Measurements from ENCODE around the gene RUVBL2. TPM values are rescaled to one million over a fixed set of nuclear protein-coding genes. Genes with fewer than 3 reads are reported as not detected.
A peak's percentile ranks its signal among the peaks of the same experiment; 100 is the strongest.

Gene RUVBL2
- polyA plus RNA-seq, 3 donors, result 40.1 to 44.4 (median 41.9) TPM

- peaks cover 16 to 34% of the 10 kb centered on the region in 2 donors for H3K9me3 ChIP-seq (replicated peaks in 1 of 2; ENCODE audit: control insufficient read depth in 1 of 2, insufficient read depth in 1 of 2, low read length in 2 of 2)
- no peaks in the 10 kb centered on the region for H3K36me3 ChIP-seq (replicated peaks in 1 of 2; ENCODE audit: control insufficient read depth in 1 of 2, insufficient read depth in 2 of 2, low read length in 2 of 2)
- no peak overlapping the region for H2AFZ ChIP-seq (ENCODE audit: insufficient read depth, low read depth, low read length, poor library complexity, severe bottlenecking)
- DNase-seq, result no peak
- WGBS (ENCODE audit: insufficient coverage), result 89% methylated on average over 2 of the region's 2 CpGs
- no peak overlapping the region for H3K9ac ChIP-seq (ENCODE audit: insufficient read depth, low read length, poor library complexity, severe bottlenecking)
- H3K27ac ChIP-seq (ENCODE audit: low read depth in 1 of 2, low read length in 2 of 2), result no peak overlapping the region
- H3K9me3 Mint-ChIP-seq, result peaks cover 14 to 37% (median 28%) of the 10 kb centered on the region in 7 donors
- no peak overlapping the region for H3K4me3 Mint-ChIP-seq
- H3K4me3 ChIP-seq (replicated peaks in 1 of 3; ENCODE audit: low read depth in 2 of 3, low read length in 3 of 3), result no peak overlapping the region
- peak overlapping the region in 1 of 7 donors; percentile 74 for H3K27ac Mint-ChIP-seq
- H4K20me1 ChIP-seq (ENCODE audit: insufficient read depth, low read length), result no peaks in the 10 kb centered on the region
- intact Hi-C loops (cut with micrococcal nuclease), result no loop called here
- H3K27me3 Mint-ChIP-seq (ENCODE audit: low read depth in 3 of 3), result peaks cover 0 to 5% (median 5%) of the 10 kb centered on the region in 3 donors
- H3K79me2 ChIP-seq (ENCODE audit: insufficient read depth, low read length), result no peaks in the 10 kb centered on the region
- no peaks in the 10 kb centered on the region for H3K27me3 ChIP-seq (ENCODE audit: control insufficient read depth in 2 of 2, insufficient read depth in 2 of 2, low read length in 2 of 2)
- no peak for TF ChIP-seq CTCF (IDR thresholded peaks at IDR 0.05)
- H3K36me3 Mint-ChIP-seq, result no peaks in the 10 kb centered on the region
- no peak overlapping the region for H3K4me2 ChIP-seq (replicated peaks; ENCODE audit: extremely low read depth, low read length, poor library complexity, severe bottlenecking)
- peaks cover 4% of the 10 kb centered on the region for H3K4me1 Mint-ChIP-seq
- no peaks in the 10 kb centered on the region for H3K4me1 ChIP-seq (ENCODE audit: control insufficient read depth in 1 of 2, insufficient read depth in 2 of 2, low read length in 2 of 2)
Observed at GRCh38 chr19:48945817-48946216, 47.9 kb upstream of the RUVBL2 start.

- Histone ChIP-seq H3K27me3 (ENCODE audit: control insufficient read depth in 2 of 2, insufficient read depth in 2 of 2, low read length in 2 of 2) (no peaks in the 10 kb centered on the region), H3K9ac (ENCODE audit: insufficient read depth, low read length, poor library complexity, severe bottlenecking) (no peak overlapping the region), H3K36me3 (replicated peaks in 1 of 2; ENCODE audit: control insufficient read depth in 1 of 2, insufficient read depth in 2 of 2, low read length in 2 of 2) (no peaks in the 10 kb centered on the region), H3K79me2 (ENCODE audit: insufficient read depth, low read length) (no peaks in the 10 kb centered on the region), H3K9me3 (replicated peaks in 1 of 2; ENCODE audit: control insufficient read depth in 1 of 2, insufficient read depth in 1 of 2, low read length in 2 of 2) (peaks cover 12 to 27% of the 10 kb centered on the region in 2 donors), H3K4me3 (replicated peaks in 1 of 3; ENCODE audit: low read depth in 2 of 3, low read length in 3 of 3) (no peak overlapping the region), H3K4me1 (ENCODE audit: control insufficient read depth in 1 of 2, insufficient read depth in 2 of 2, low read length in 2 of 2) (no peaks in the 10 kb centered on the region), H2AFZ (ENCODE audit: insufficient read depth, low read depth, low read length, poor library complexity, severe bottlenecking) (no peak overlapping the region), H4K20me1 (ENCODE audit: insufficient read depth, low read length) (no peaks in the 10 kb centered on the region), H3K4me2 (replicated peaks; ENCODE audit: extremely low read depth, low read length, poor library complexity, severe bottlenecking) (no peak overlapping the region), H3K27ac (ENCODE audit: low read depth in 1 of 2, low read length in 2 of 2) (no peak overlapping the region)
- 100% methylated on average over 5 of the region's 9 CpGs for WGBS (ENCODE audit: insufficient coverage)
- no peak for DNase-seq
- intact Hi-C loops (cut with micrococcal nuclease), result no loop called here
- Mint-ChIP-seq H3K9me3 (peaks cover 14 to 30% (median 22%) of the 10 kb centered on the region in 7 donors), H3K27me3 (ENCODE audit: low read depth in 3 of 3) (peaks cover 0 to 5% (median 5%) of the 10 kb centered on the region in 3 donors), H3K4me3 (no peak overlapping the region), H3K27ac (no peak overlapping the region), H3K36me3 (no peaks in the 10 kb centered on the region), H3K4me1 (peaks cover 4% of the 10 kb centered on the region)
- TF ChIP-seq CTCF (IDR thresholded peaks at IDR 0.05), result no peak
Observed at GRCh38 chr19:48946463-48947257, 47.0 kb upstream of the RUVBL2 start.
